K562 (cell line): ENCODE results near the gene HHATL. TPM values are rescaled to one million over a fixed set of nuclear protein-coding genes. Genes with fewer than 3 reads are reported as not detected.

ENCODE experiments used
- AFF4 ChIP-seq: sonication (generic); formaldehyde crosslinking; IDR thresholded peaks from 2 replicates; pipeline ENCODE4 v1.8.0; 2023; ENCODE audit warnings: mild to moderate bottlenecking, missing genetic modification reagents
- CREB5 ChIP-seq: fragments of 250-450 bp; sonication (Bioruptor Pico); IDR thresholded peaks from 2 replicates; pipeline ENCODE4 v1.5.0; 2020; ENCODE audit warnings: mild to moderate bottlenecking
- ETV6 ChIP-seq, 3 experiments: fragments of 150-350 bp in 1 of 3; sonication (generic) in 1 of 3; formaldehyde crosslinking in 1 of 3; IDR thresholded peaks; 2 replicates each; pipeline versions ENCODE4 v1.6.1 to v1.8.0; 2014 to 2022; ENCODE audit warnings: borderline replicate concordance in 2 of 3, low read depth in 2 of 3, antibody characterized with exemption in 1 of 3, low read length in 1 of 3, mild to moderate bottlenecking in 1 of 3, missing genetic modification reagents in 1 of 3
- HBP1 ChIP-seq: fragments of 450-650 bp; formaldehyde crosslinking; IDR thresholded peaks from 2 replicates; pipeline ENCODE4 v1.4.0; 2022; ENCODE audit warnings: missing genetic modification characterization
- KDM5B ChIP-seq: fragments of 200-600 bp; sonication (generic); IDR thresholded peaks from 2 replicates; pipeline ENCODE4 v1.6.1; 2012; ENCODE audit warnings: low read depth, mild to moderate bottlenecking, moderate library complexity, low read length, control low read depth, inconsistent platforms; ENCODE audit not compliant: insufficient replicate concordance
- L3MBTL2 ChIP-seq: fragments of 450-650 bp; IDR thresholded peaks from 2 replicates; pipeline ENCODE4 v1.6.1; 2016; ENCODE audit warnings: mild to moderate bottlenecking, moderate library complexity
- LCOR ChIP-seq: sonication (generic); formaldehyde crosslinking; IDR thresholded peaks from 2 replicates; pipeline ENCODE4 v1.8.0; 2022; ENCODE audit warnings: mild to moderate bottlenecking, missing genetic modification reagents
- MEF2D ChIP-seq: conservative IDR thresholded peaks from 2 replicates; pipeline ENCODE4 v1.6.1; 2016; ENCODE audit warnings: low read depth, missing genetic modification characterization, missing compliant biosample characterization
- NCOA4 ChIP-seq: fragments of 450-650 bp; IDR thresholded peaks from 2 replicates; pipeline ENCODE4 v1.6.1; 2018; ENCODE audit warnings: mild to moderate bottlenecking; ENCODE audit not compliant: partially characterized antibody
- POLR2A ChIP-seq: fragments of 450-650 bp; conservative IDR thresholded peaks from 2 replicates; pipeline ENCODE4 v1.6.1; 2016
- POLR2B ChIP-seq: fragments of 450-650 bp; IDR thresholded peaks from 2 replicates; pipeline ENCODE4 v1.6.1; 2018; ENCODE audit warnings: low read depth; ENCODE audit not compliant: partially characterized antibody
- PRMT5 ChIP-seq: sonication (generic); formaldehyde crosslinking; IDR thresholded peaks from 2 replicates; pipeline ENCODE4 v1.5.0; 2020; ENCODE audit warnings: missing genetic modification reagents
- SIX5 ChIP-seq, 2 experiments: IDR thresholded peaks; 2 replicates each; pipeline ENCODE4 v1.6.1; 2011; ENCODE audit warnings: low read length in 2 of 2, borderline replicate concordance in 1 of 2, low read depth in 1 of 2, mild to moderate bottlenecking in 1 of 2, moderate library complexity in 1 of 2; ENCODE audit not compliant: insufficient read depth in 1 of 2
- SLC30A9 ChIP-seq: fragments of 250-450 bp; sonication (Bioruptor Pico); IDR thresholded peaks from 2 replicates; pipeline ENCODE4 v1.8.0; 2022; ENCODE audit warnings: mild to moderate bottlenecking, moderate library complexity
- SMARCC2 ChIP-seq: fragments of 450-650 bp; IDR thresholded peaks from 2 replicates; pipeline ENCODE4 v1.6.1; 2017; ENCODE audit warnings: antibody characterized with exemption, moderate library complexity, mild to moderate bottlenecking, low read depth
- TAF7 ChIP-seq: fragments of 450-650 bp; IDR thresholded peaks from 2 replicates; pipeline ENCODE4 v1.6.1; 2016; ENCODE audit warnings: missing genetic modification characterization, missing compliant biosample characterization
- ZBTB43 ChIP-seq: sonication (generic); formaldehyde crosslinking; IDR thresholded peaks from 2 replicates; pipeline ENCODE4 v1.8.0; 2023; ENCODE audit warnings: mild to moderate bottlenecking, missing genetic modification reagents
- ZNF134 ChIP-seq: fragments of 250-450 bp; sonication (Bioruptor Pico); conservative IDR thresholded peaks from 2 replicates; pipeline ENCODE4 v1.4.0; 2020
- ZNF165 ChIP-seq: fragments of 250-450 bp; sonication (Bioruptor Pico); IDR thresholded peaks from 2 replicates; pipeline ENCODE4 v1.4.0; 2020; ENCODE audit warnings: borderline replicate concordance
- ZNF263 ChIP-seq: sonication (generic); formaldehyde crosslinking; IDR thresholded peaks from 2 replicates; pipeline ENCODE4 v1.8.0; 2022; ENCODE audit warnings: mild to moderate bottlenecking, missing genetic modification reagents, borderline replicate concordance
- ZNF785 ChIP-seq: fragments of 250-450 bp; sonication (Bioruptor Pico); IDR thresholded peaks from 2 replicates; pipeline ENCODE4 v1.4.0; 2020; ENCODE audit warnings: mild to moderate bottlenecking
- polyA plus RNA-seq, 8 experiments: library from polyadenylated mRNA; depleted of rRNA in 4 of 8; stranded (reverse) in 5 of 8; unstranded in 3 of 8; fragments of >200 nt; fragmentation: Nextera tagmentation in 2 of 8; fragmentation: Illumina TruSeq in 1 of 8; extraction: Ambion mirVana in 2 of 8; extraction: Trizol in 1 of 8; gene quantifications; 2 replicates each; pipeline versions ENCODE4 v1.2.1 to v1.2.3, GENCODE V29; 2011 to 2014; ENCODE audit warnings: inconsistent platforms in 1 of 8, missing spikeins in 1 of 8
- total RNA-seq, 7 experiments: library from RNA; depleted of rRNA in 6 of 7; stranded (reverse); fragments of >200 nt in 6 of 7; fragmentation: Illumina TruSeq in 2 of 7; extraction: Trizol in 2 of 7; gene quantifications; 2 replicates each; pipeline versions ENCODE4 v1.2.1 to v1.2.3, GENCODE V29; 2011 to 2021; ENCODE audit warnings: low replicate concordance in 1 of 7

HHATL gene
- total and polyA plus RNA-seq, 9 of the 15 experiments (the other 6 are each of a cell fraction or from before 2014, with no cell fraction given): not detected

- TF ChIP-seq ZBTB43 (CRISPR knock-in tag): no peak
- TF ChIP-seq HBP1: no peak
- no peak for TF ChIP-seq ZNF785 (CRISPR knock-in tag)
- no peak for TF ChIP-seq PRMT5
- no peak for TF ChIP-seq SIX5 (IDR thresholded peaks at IDR 0.05; ENCODE audit: borderline replicate concordance in 1 of 2, insufficient read depth in 1 of 2, low read depth in 1 of 2, low read length in 2 of 2)
- no peak for TF ChIP-seq ZNF165 (CRISPR knock-in tag)
- peak; percentile 93 for TF ChIP-seq KDM5B
- no peak for TF ChIP-seq SMARCC2
- 0 out of 2 replicates have a peak, but pooled peaks have one; percentile 31 for TF ChIP-seq ZNF263 (CRISPR knock-in tag)
- no peak for TF ChIP-seq L3MBTL2
- TF ChIP-seq POLR2B: peak; percentile 70
- no peak for TF ChIP-seq ETV6 (IDR thresholded peaks at IDR 0.05; ENCODE audit: borderline replicate concordance in 1 of 2, low read depth in 2 of 2, low read length in 1 of 2)
- TF ChIP-seq ETV6 (CRISPR knock-in tag; IDR thresholded peaks at IDR 0.05; ENCODE audit: borderline replicate concordance): no peak
- TF ChIP-seq CREB5 (CRISPR knock-in tag): no peak
- no peak for TF ChIP-seq MEF2D (tag)
- TF ChIP-seq AFF4: no peak
- TF ChIP-seq POLR2A: peak; percentile 75
- TF ChIP-seq LCOR (CRISPR knock-in tag): no peak
- TF ChIP-seq ZNF134 (CRISPR knock-in tag): no peak
- TF ChIP-seq SLC30A9 (CRISPR knock-in tag): no peak
- TF ChIP-seq NCOA4: no peak
- no peak for TF ChIP-seq TAF7 (tag)
These were observed 49.8 kb downstream of the HHATL start (continued) for GRCh38 chr3:42652611-42653302.
